Gastrocnemius medialis (tissue), 4 donors: ENCODE data around the gene BCL2A1. TPM values are rescaled to one million over a fixed set of nuclear protein-coding genes. Genes with fewer than 3 reads are reported as not detected.

Source experiments
- ATAC-seq, 2 donors: fragments of 150-250 bp; one replicate each; pipeline ENCODE4 v1.9.1; 2016
- DNase-seq, 2 donors: peaks; one replicate each; pipeline ENCODE4 v3.0.0-alpha.2; 2019
- H3K27ac ChIP-seq, 4 donors: fragments of 200-600 bp; sonication (generic); 1 replicate in 1 of 4; 2 replicates in 3 of 4; pipeline ENCODE4 v1.5.1; 2016 to 2018; ENCODE audit warnings: mild to moderate bottlenecking in 2 of 4, moderate library complexity in 1 of 4
- H3K27me3 ChIP-seq, 3 donors: fragments of 200-600 bp; sonication (generic) in 2 of 3; 1 replicate in 1 of 3; 2 replicates in 2 of 3; pipeline versions ENCODE4 v1.5.1 to v1.6.0; 2016 to 2019; ENCODE audit warnings: mild to moderate bottlenecking in 1 of 3, moderate library complexity in 1 of 3
- H3K36me3 ChIP-seq, 2 donors: fragments of 200-600 bp; sonication (generic) in 1 of 2; one replicate each; pipeline ENCODE4 v1.5.1; 2017 to 2018
- H3K4me1 ChIP-seq, 2 donors: fragments of 200-600 bp; sonication (generic) in 1 of 2; one replicate each; pipeline ENCODE4 v1.5.1; 2016 to 2017; ENCODE audit warnings: mild to moderate bottlenecking in 2 of 2
- H3K4me3 ChIP-seq, 4 donors: fragments of 200-600 bp; sonication (generic) in 3 of 4; 1 replicate in 1 of 4; 2 replicates in 3 of 4; pipeline ENCODE4 v1.5.1; 2016 to 2019; ENCODE audit warnings: mild to moderate bottlenecking in 2 of 4
- H3K9me3 ChIP-seq, 3 donors: fragments of 200-600 bp; sonication (generic) in 2 of 3; 1 replicate in 1 of 3; 2 replicates in 2 of 3; pipeline ENCODE4 v1.5.1; 2016 to 2019
- POLR2A ChIP-seq, 2 donors: fragments of 450-650 bp; IDR thresholded peaks; one replicate each; pipeline ENCODE4 v1.6.1; 2017; ENCODE audit warnings: antibody characterized with exemption in 2 of 2, mild to moderate bottlenecking in 2 of 2, moderate library complexity in 2 of 2
- in situ Hi-C, 4 donors: fragments of 200-750 bp; cut with MboI; loops; one replicate each; pipeline versions ENCODE4 v1.15.0 to v1.8.0; 2017; ENCODE audit warnings: low sequenced_read_pairs in 4 of 4
- intact Hi-C: fragments of 100-400 bp; cut with DNase I; formaldehyde crosslinking; loops from one replicate; pipeline ENCODE4 v1.15.1; 2023; ENCODE audit warnings: low total_unique reads
- total RNA-seq, 4 donors: library from RNA; depleted of rRNA; stranded (reverse); fragments of >200 nt; gene quantifications; one replicate each; pipeline versions ENCODE4 v1.1.0 to v1.2.3, GENCODE V29; 2016
- TF ChIP-seq, protein P1 (sequence below), 5 experiments: fragments of 450-650 bp in 3 of 5; fragments of 200-600 bp in 2 of 5; sonication (generic) in 2 of 5; IDR thresholded peaks in 4 of 5; conservative IDR thresholded peaks in 1 of 5; 1 replicate in 4 of 5; 2 replicates in 1 of 5; pipeline ENCODE4 v1.5.1; 2016 to 2019; ENCODE audit warnings: antibody characterized with exemption in 5 of 5, mild to moderate bottlenecking in 3 of 5, moderate library complexity in 3 of 5

The BCL2A1 gene
- total RNA-seq, 4 donors from 2014 or later: 3.8 TPM; not detected in 3

DNA sequence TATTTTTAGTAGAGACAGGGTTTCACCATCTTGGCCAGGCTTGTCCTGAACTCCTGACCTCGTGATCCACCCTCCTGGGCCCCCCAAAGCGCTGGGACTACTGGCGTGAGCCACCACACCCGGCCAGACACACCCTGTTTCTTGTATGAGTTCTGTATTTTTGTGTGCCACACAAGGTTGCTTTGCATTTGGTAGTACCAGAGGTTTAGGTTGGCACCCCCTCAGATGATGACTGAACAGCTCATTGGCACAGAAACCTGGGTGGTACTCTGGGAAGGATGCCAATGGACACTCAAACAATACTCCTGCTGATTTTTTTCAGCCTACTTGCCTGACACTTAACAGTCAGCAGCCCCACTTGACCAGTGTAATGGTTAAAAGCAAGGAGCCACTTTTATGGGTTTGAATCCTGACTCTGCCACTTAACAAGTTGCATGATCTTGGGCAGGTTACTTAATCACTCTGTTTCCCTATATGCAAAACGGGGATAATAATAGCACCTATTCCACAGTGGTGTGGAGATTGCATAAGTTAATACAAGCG is 39.2 kb upstream of the BCL2A1 start:
- no peak for ATAC-seq
- H3K4me3 ChIP-seq: no peak overlapping the region
- H3K9me3 ChIP-seq: no peaks in the 10 kb centered on the region
- intact Hi-C loops: no loop called here
- H3K36me3 ChIP-seq: no peaks in the 10 kb centered on the region
- H3K27me3 ChIP-seq: no peaks in the 10 kb centered on the region
- no peaks in the 10 kb centered on the region for H3K4me1 ChIP-seq
- no peak for DNase-seq
- TF ChIP-seq POLR2A (IDR thresholded peaks at IDR 0.05): no peak
- TF ChIP-seq, protein P1, sequence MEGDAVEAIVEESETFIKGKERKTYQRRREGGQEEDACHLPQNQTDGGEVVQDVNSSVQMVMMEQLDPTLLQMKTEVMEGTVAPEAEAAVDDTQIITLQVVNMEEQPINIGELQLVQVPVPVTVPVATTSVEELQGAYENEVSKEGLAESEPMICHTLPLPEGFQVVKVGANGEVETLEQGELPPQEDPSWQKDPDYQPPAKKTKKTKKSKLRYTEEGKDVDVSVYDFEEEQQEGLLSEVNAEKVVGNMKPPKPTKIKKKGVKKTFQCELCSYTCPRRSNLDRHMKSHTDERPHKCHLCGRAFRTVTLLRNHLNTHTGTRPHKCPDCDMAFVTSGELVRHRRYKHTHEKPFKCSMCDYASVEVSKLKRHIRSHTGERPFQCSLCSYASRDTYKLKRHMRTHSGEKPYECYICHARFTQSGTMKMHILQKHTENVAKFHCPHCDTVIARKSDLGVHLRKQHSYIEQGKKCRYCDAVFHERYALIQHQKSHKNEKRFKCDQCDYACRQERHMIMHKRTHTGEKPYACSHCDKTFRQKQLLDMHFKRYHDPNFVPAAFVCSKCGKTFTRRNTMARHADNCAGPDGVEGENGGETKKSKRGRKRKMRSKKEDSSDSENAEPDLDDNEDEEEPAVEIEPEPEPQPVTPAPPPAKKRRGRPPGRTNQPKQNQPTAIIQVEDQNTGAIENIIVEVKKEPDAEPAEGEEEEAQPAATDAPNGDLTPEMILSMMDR (IDR thresholded peaks at IDR 0.05 in 4 of 5, conservative IDR thresholded peaks at IDR 0.05 in 1 of 5): no peak
- H3K27ac ChIP-seq: no peak overlapping the region
- in situ Hi-C loops: no loop called here

DNA sequence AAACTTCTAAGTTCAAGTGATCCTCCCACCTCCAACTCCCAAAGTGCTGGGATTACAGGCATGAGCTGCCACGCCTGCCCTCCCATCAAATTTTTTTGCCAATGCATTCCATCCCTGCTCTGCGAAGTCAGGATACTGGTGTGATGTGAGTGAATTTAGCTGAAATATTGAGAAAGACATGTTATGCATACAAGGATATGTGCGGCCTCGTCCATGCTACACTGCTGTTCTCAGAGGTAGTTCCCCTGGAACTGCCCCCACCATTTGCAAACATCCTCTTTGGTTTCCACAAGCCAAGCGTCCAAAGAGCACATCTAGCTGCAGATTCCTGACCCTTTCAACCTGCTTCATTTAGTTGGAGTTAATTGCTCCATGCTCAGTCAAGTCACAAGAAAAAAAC is 36.5 kb upstream of the BCL2A1 start:
- TF ChIP-seq POLR2A (IDR thresholded peaks at IDR 0.05): no peak
- TF ChIP-seq, protein P1 (IDR thresholded peaks at IDR 0.05 in 4 of 5, conservative IDR thresholded peaks at IDR 0.05 in 1 of 5): no peak
- no peaks in the 10 kb centered on the region for H3K36me3 ChIP-seq
- DNase-seq: no peak
- H3K27ac ChIP-seq: no peak overlapping the region
- no peaks in the 10 kb centered on the region for H3K4me1 ChIP-seq
- no peaks in the 10 kb centered on the region for H3K9me3 ChIP-seq
- no peak for ATAC-seq
- H3K4me3 ChIP-seq: no peak overlapping the region
- intact Hi-C loops (no loop called here), in situ Hi-C loops (no loop called here)
- H3K27me3 ChIP-seq: no peaks in the 10 kb centered on the region

DNA sequence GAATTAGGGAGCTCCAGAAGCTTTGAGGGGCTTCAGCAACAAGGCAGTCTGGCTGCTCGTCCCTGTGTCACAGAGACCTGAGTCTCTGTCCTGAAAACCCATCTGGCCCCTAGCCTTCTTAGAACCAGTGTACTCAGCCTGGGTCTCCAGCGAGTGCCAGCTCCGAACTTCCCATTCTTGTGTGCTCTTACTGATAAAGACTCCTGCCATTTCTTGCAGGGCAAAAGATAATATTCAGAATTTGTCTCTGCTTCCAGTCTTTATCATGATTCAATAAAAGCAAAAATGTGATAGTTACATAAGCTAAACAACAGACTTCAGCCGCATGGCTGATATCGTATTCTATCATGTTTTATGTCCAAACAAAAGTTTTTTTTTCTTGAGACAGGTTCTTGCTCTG is 36.0 kb upstream of the BCL2A1 start:
- H3K4me1 ChIP-seq: no peaks in the 10 kb centered on the region
- H3K36me3 ChIP-seq: no peaks in the 10 kb centered on the region
- ATAC-seq (no peak), DNase-seq (no peak)
- no peak overlapping the region for H3K4me3 ChIP-seq
- H3K27ac ChIP-seq: no peak overlapping the region
- intact Hi-C loops (no loop called here), in situ Hi-C loops (no loop called here)
- TF ChIP-seq, protein P1 (IDR thresholded peaks at IDR 0.05 in 4 of 5, conservative IDR thresholded peaks at IDR 0.05 in 1 of 5): no peak
- no peak for TF ChIP-seq POLR2A (IDR thresholded peaks at IDR 0.05)
- no peaks in the 10 kb centered on the region for H3K27me3 ChIP-seq
- no peaks in the 10 kb centered on the region for H3K9me3 ChIP-seq

DNA sequence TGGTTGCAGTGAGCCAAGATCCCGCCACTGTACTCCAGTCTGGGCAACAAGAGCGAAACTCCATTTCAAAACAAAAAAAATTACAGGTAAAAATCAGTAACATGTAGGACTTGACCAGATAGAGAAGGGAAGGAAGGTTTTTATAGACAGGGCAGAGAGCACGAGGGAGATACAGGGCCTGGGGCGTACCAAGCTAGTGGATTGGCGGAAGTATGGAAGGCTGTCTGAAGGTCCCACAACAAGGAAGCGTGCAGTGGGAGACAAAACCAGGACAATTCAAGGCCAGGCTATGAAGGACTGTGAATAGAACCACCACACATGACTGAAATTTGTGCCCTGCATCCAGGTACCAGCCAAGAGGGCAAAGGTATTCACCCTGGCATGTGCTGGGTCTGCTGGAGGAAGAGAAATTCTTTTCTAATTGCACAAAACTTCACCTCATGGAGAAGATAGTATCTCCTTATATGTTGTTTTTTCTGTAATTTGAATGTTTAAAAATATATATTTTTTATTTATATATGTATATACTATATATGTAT is 33.0 kb upstream of the BCL2A1 start:
- intact Hi-C loops: no loop called here
- ATAC-seq (no peak), DNase-seq (no peak)
- Histone ChIP-seq H3K9me3 (no peaks in the 10 kb centered on the region), H3K4me1 (no peaks in the 10 kb centered on the region), H3K36me3 (no peaks in the 10 kb centered on the region), H3K27me3 (no peaks in the 10 kb centered on the region), H3K27ac (no peak overlapping the region), H3K4me3 (no peak overlapping the region)
- in situ Hi-C loops: no loop called here
- TF ChIP-seq, protein P1 (IDR thresholded peaks at IDR 0.05 in 4 of 5, conservative IDR thresholded peaks at IDR 0.05 in 1 of 5): no peak
- no peak for TF ChIP-seq POLR2A (IDR thresholded peaks at IDR 0.05)

DNA sequence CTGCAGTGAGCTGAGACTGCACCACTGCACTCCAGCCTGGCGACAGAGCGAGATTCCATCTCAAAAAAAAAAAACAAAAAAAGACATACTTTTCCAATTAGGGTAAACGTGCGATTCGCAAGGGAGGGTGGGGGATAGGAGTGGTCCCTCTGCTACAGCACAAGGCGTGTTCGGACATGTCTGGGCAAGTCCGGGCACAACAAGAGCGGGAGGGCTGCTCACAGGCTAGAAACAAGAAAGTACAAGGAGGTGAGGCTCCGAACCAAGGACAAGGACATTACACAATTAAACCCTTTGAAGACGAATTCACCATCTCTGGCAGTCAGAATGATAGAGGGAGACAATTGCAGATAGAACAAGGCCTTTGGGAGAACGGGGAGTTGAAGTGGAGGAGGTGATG is 32.2 kb upstream of the BCL2A1 start:
- Histone ChIP-seq H3K9me3 (no peaks in the 10 kb centered on the region), H3K4me3 (no peak overlapping the region), H3K4me1 (no peaks in the 10 kb centered on the region), H3K27me3 (no peaks in the 10 kb centered on the region), H3K36me3 (no peaks in the 10 kb centered on the region), H3K27ac (no peak overlapping the region)
- DNase-seq (no peak), ATAC-seq (no peak)
- TF ChIP-seq, protein P1 (IDR thresholded peaks at IDR 0.05 in 4 of 5, conservative IDR thresholded peaks at IDR 0.05 in 1 of 5): no peak
- TF ChIP-seq POLR2A (IDR thresholded peaks at IDR 0.05): no peak
- in situ Hi-C loops (no loop called here), intact Hi-C loops (no loop called here)
